ENCODE data around the gene CABLES1.
"Not testable (repeated sequence)": the region's sequence is repeated elsewhere in the genome, so short reads cannot be mapped to it uniquely, and the experiment has no call there.

The CABLES1 gene

DNA sequence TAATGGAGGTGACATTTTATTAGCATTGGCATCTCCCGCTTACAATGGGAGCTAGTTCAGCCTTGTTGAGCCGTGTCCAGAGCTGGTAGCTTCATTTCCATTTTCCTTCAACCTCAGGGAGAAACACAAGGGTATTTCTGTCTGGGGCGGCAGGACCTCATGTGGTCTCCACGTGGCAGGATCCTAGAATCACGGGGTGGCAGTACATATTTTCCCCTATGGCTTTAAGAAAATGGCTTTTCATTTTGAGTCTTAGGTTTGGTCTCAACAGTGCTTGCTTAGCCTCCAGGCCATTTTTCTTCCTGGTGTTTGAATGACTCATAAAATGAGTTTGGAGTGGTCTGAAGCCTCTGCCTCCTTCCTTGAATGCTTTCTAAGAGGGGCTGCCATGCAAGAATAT lies 20.3 kb downstream of the CABLES1 start:
- no peak overlapping the region for H3K9ac ChIP-seq (ENCODE audit: low read depth, low read length)
- H3K4me1 ChIP-seq (ENCODE audit: control insufficient read depth, insufficient read depth, low read length): peaks cover 16% of the 10 kb centered on the region
- peak overlapping the region; percentile 54 for H3K27ac ChIP-seq (ENCODE audit: low read depth, low read length)
- no peaks in the 10 kb centered on the region for H3K9me3 ChIP-seq (ENCODE audit: control insufficient read depth, insufficient read depth, low read length)
- H3K36me3 ChIP-seq (ENCODE audit: control insufficient read depth, insufficient read depth, low read length): no peaks in the 10 kb centered on the region
- H3K4me3 ChIP-seq (ENCODE audit: low read depth, low read length): no peak overlapping the region
- no peaks in the 10 kb centered on the region for H3K27me3 ChIP-seq (ENCODE audit: control insufficient read depth, insufficient read depth, low read length)

DNA sequence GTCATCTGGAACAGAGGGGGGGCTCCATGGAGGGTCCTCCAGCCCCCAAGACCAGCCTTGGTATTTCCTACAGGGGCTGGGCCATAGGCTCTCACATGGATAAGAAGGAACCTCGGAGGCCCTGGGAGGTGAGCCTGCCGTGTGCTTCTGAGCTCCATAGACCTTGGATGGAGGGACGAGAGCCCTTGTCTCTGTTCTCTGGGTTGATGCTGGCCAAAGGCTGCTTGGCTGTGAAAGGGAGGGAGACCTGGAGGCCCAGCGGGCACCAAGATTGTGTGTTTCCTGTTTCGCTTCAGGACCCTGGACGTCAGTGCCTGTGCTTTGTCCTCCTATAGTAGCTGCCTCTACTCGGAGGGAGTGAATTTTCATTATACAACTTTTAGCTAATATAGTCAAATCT lies 20.8 kb downstream of the CABLES1 start:
- Histone ChIP-seq H3K36me3 (ENCODE audit: control insufficient read depth, insufficient read depth, low read length) (no peaks in the 10 kb centered on the region), H3K4me1 (ENCODE audit: control insufficient read depth, insufficient read depth, low read length) (peaks cover 16% of the 10 kb centered on the region), H3K9ac (ENCODE audit: low read depth, low read length) (no peak overlapping the region), H3K27me3 (ENCODE audit: control insufficient read depth, insufficient read depth, low read length) (no peaks in the 10 kb centered on the region), H3K27ac (ENCODE audit: low read depth, low read length) (peak overlapping the region; percentile 23), H3K9me3 (ENCODE audit: control insufficient read depth, insufficient read depth, low read length) (no peaks in the 10 kb centered on the region), H3K4me3 (ENCODE audit: low read depth, low read length) (no peak overlapping the region)

DNA sequence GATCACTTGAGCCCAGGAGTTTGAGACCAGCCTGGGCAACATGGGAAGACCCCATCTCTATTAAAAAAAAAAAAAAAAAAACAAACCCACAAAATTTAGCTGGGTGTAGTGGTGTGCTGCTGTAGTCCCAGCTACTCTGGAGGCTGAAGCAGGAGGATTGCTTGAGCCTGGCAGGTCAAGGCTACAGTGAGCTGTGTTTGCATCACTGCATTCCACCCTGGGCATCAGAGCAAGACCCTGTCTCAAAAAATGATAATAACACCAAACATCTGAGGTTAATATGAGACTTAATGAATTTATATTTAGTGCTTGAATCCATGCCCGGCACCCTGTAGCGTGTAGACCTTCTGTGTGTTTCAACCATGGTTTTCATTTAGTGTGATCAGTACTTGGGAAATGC lies 22.8 kb downstream of the CABLES1 start:
- Histone ChIP-seq H3K4me3 (ENCODE audit: low read depth, low read length) (no peak overlapping the region), H3K9me3 (ENCODE audit: control insufficient read depth, insufficient read depth, low read length) (no peaks in the 10 kb centered on the region), H3K27me3 (ENCODE audit: control insufficient read depth, insufficient read depth, low read length) (no peaks in the 10 kb centered on the region), H3K36me3 (ENCODE audit: control insufficient read depth, insufficient read depth, low read length) (no peaks in the 10 kb centered on the region), H3K27ac (ENCODE audit: low read depth, low read length) (no peak overlapping the region), H3K9ac (ENCODE audit: low read depth, low read length) (no peak overlapping the region), H3K4me1 (ENCODE audit: control insufficient read depth, insufficient read depth, low read length) (peaks cover 16% of the 10 kb centered on the region)

DNA sequence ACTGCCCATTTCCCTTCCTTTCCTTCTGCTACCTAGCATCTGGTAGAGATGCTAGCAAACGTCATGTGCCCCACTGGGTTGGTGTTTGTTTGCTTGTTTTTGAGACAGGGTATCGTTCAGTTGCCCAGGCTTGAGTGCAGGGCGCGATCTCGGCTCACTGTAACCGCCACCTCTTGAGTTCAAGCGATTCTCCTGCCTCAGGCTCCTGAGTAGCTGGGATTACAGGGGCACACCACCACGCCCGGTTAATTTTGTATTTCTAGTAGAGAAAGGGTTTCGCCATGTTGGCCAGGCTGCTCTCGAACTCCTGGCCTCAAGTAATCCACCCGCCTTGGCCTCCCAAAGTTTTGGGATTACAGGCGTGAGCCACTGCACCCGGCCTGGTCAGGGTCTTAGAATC lies 23.6 kb downstream of the CABLES1 start:
- not testable (repeated sequence) for H3K9me3 ChIP-seq (ENCODE audit: control insufficient read depth, insufficient read depth, low read length); H3K36me3 ChIP-seq (ENCODE audit: control insufficient read depth, insufficient read depth, low read length); H3K4me3 ChIP-seq (ENCODE audit: low read depth, low read length); H3K27me3 ChIP-seq (ENCODE audit: control insufficient read depth, insufficient read depth, low read length); H3K9ac ChIP-seq (ENCODE audit: low read depth, low read length); H3K27ac ChIP-seq (ENCODE audit: low read depth, low read length)
- peaks cover 16% of the 10 kb centered on the region for H3K4me1 ChIP-seq (ENCODE audit: control insufficient read depth, insufficient read depth, low read length)

DNA sequence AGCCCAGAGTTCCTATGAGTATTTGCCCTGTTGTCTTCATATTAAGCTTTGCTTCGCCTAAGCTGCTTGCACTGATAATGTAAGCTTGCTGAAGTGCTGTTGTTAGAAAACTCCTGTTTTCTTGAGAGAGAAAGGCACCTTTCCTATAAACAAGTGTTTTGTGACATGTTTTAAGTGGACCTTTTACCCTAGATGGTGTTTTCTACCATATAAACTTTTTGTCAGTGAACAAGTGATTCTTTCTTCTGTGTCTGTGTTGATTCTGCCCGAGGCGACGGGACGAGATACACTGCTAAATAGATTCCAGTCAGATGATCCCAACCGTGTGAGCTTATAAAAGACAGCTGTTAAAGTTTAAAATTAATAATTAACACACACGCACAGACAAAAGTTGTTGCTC lies 24.1 kb downstream of the CABLES1 start:
- H3K27me3 ChIP-seq (ENCODE audit: control insufficient read depth, insufficient read depth, low read length): no peaks in the 10 kb centered on the region
- no peak overlapping the region for H3K4me3 ChIP-seq (ENCODE audit: low read depth, low read length)
- H3K9ac ChIP-seq (ENCODE audit: low read depth, low read length): no peak overlapping the region
- H3K36me3 ChIP-seq (ENCODE audit: control insufficient read depth, insufficient read depth, low read length): no peaks in the 10 kb centered on the region
- no peaks in the 10 kb centered on the region for H3K9me3 ChIP-seq (ENCODE audit: control insufficient read depth, insufficient read depth, low read length)
- H3K4me1 ChIP-seq (ENCODE audit: control insufficient read depth, insufficient read depth, low read length): peaks cover 16% of the 10 kb centered on the region
- no peak overlapping the region for H3K27ac ChIP-seq (ENCODE audit: low read depth, low read length)

DNA sequence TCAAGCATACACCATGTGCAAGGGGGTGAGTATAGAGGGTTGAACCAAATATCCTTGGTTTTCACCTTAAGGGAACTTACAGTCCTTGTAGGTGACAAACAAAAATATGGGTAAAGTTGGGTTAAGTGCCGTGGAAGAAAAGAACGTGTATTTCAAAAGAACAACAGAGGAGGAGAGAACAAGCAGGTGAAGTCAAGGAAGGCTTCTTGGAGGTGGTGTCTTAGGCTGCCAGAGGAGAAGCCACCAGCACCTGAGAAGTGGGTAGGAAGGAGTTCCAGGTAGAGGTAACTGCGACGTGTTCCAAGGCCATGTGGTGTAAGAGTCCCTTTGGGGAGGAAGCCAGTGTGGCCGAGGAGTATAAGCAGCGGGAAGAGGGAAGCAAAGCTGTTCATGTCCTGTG lies 27.2 kb downstream of the CABLES1 start:
- Histone ChIP-seq H3K9ac (ENCODE audit: low read depth, low read length) (no peak overlapping the region), H3K4me1 (ENCODE audit: control insufficient read depth, insufficient read depth, low read length) (peaks cover 14% of the 10 kb centered on the region), H3K9me3 (ENCODE audit: control insufficient read depth, insufficient read depth, low read length) (no peaks in the 10 kb centered on the region), H3K27me3 (ENCODE audit: control insufficient read depth, insufficient read depth, low read length) (no peaks in the 10 kb centered on the region), H3K27ac (ENCODE audit: low read depth, low read length) (no peak overlapping the region), H3K36me3 (ENCODE audit: control insufficient read depth, insufficient read depth, low read length) (no peaks in the 10 kb centered on the region), H3K4me3 (ENCODE audit: low read depth, low read length) (no peak overlapping the region)

DNA sequence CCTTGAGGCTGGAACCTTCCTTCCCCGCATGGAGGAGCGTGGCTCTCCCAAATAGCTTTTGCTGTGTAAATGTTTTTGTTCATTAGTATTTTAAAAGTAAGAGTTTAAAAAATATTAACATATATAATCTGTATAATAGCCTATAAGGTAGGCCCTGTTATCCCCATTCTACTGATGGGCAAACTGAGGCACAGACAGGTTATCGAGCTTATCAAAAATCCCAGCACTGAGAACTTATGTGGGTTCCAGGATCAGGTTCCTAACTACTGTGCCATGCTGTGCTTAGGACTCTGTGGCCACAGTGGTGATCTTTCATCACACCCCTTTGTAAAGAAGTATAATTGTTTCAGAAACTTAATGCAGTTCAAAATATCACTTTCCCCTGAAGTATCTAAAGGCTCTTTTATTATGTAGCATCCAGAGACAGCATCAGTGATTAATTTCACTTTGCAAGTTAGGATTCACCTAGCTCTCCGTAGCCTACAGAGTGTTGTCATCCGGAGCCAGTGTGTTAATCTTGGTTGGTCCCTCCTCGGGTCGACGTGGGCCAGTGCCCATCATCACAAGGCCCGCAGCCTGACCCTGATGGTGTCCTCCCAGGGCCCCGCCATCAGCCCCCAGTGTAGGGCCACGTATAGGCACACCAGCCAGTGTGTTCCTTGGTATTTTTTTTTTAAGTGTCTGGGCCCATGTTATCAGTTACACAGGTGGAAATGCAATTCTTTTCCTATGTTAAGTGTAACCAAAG lies 28.7 kb downstream of the CABLES1 start:
- Histone ChIP-seq H3K9me3 (ENCODE audit: control insufficient read depth, insufficient read depth, low read length) (no peaks in the 10 kb centered on the region), H3K9ac (ENCODE audit: low read depth, low read length) (no peak overlapping the region), H3K4me1 (ENCODE audit: control insufficient read depth, insufficient read depth, low read length) (peaks cover 28% of the 10 kb centered on the region), H3K27ac (ENCODE audit: low read depth, low read length) (no peak overlapping the region), H3K27me3 (ENCODE audit: control insufficient read depth, insufficient read depth, low read length) (no peaks in the 10 kb centered on the region), H3K36me3 (ENCODE audit: control insufficient read depth, insufficient read depth, low read length) (no peaks in the 10 kb centered on the region), H3K4me3 (ENCODE audit: low read depth, low read length) (no peak overlapping the region)

DNA sequence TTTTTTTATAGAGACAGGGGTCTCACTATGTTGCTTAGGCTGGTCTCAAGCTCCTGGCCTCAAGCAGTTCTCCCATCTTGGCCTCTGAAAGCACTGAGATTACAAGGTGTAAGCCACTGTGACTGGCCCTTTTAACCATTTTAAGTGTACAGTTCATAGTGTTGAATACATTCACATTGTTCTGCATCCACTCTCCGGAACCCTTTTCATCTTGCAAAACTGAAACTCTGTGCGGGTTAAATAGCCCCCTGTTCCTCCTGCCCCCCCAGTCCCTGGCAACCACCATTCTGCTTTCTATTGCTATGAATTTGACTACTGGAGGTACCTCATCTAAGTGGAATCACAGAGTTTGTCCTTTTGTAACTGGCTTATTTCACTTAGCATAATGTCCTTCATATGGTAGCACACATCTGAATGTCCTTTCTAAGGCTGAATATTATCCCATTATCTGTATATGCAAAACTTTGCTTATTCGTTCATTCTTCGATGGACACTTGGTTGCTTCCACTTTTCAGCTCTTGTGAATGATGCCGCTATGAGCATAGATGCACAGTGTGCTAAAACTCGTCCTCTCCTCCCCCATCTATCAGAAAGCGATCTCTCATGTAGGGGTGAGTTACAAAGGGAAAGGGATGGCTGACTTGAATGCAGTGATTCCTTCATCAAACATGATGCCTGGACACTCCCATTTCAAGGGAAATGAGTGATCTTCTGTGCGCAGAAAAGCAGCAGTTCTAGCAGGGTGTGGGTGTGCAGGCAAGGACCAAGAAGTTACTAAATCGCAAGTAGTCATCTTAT lies 30.2 kb downstream of the CABLES1 start:
- no peak overlapping the region for H3K27ac ChIP-seq (ENCODE audit: low read depth, low read length)
- no peaks in the 10 kb centered on the region for H3K27me3 ChIP-seq (ENCODE audit: control insufficient read depth, insufficient read depth, low read length)
- H3K36me3 ChIP-seq (ENCODE audit: control insufficient read depth, insufficient read depth, low read length): no peaks in the 10 kb centered on the region
- no peaks in the 10 kb centered on the region for H3K9me3 ChIP-seq (ENCODE audit: control insufficient read depth, insufficient read depth, low read length)
- H3K4me3 ChIP-seq (ENCODE audit: low read depth, low read length): no peak overlapping the region
- peaks cover 41% of the 10 kb centered on the region for H3K4me1 ChIP-seq (ENCODE audit: control insufficient read depth, insufficient read depth, low read length)
- H3K9ac ChIP-seq (ENCODE audit: low read depth, low read length): no peak overlapping the region

DNA sequence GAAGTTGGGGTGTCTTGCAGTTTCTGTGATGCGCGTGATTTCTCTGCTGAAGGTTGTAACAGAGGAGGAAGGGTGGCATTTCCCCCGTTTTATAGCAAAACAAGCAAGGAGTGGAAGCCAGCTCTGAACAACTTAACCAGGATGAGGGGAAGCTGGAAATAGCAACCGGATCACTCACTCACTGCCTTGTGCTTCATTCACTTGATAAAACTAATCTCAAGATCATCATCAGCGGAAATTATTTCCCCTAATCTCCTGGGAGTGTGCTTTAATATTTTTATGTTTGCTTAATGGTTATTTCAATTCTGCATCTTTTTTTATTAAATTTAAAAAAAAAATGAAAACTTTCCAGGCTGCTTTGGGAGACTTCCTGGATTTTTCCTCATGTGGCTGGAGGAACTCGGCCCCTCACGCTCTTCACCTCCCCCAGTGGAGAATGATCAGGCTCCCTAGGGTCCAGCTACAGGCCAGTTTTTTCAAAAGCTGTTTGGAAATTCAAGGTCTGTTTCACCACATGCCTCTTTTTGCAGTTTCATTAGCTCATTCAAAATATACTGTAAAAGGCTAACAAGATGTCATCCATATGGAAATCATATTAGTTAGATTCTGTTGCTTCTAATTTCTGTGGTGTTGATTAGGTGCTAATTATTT lies 31.7 kb downstream of the CABLES1 start:
- H3K9me3 ChIP-seq (ENCODE audit: control insufficient read depth, insufficient read depth, low read length): no peaks in the 10 kb centered on the region
- peaks cover 51% of the 10 kb centered on the region for H3K4me1 ChIP-seq (ENCODE audit: control insufficient read depth, insufficient read depth, low read length)
- no peaks in the 10 kb centered on the region for H3K36me3 ChIP-seq (ENCODE audit: control insufficient read depth, insufficient read depth, low read length)
- no peak overlapping the region for H3K4me3 ChIP-seq (ENCODE audit: low read depth, low read length)
- H3K9ac ChIP-seq (ENCODE audit: low read depth, low read length): no peak overlapping the region
- peak overlapping the region; percentile 56 for H3K27ac ChIP-seq (ENCODE audit: low read depth, low read length)
- H3K27me3 ChIP-seq (ENCODE audit: control insufficient read depth, insufficient read depth, low read length): no peaks in the 10 kb centered on the region

DNA sequence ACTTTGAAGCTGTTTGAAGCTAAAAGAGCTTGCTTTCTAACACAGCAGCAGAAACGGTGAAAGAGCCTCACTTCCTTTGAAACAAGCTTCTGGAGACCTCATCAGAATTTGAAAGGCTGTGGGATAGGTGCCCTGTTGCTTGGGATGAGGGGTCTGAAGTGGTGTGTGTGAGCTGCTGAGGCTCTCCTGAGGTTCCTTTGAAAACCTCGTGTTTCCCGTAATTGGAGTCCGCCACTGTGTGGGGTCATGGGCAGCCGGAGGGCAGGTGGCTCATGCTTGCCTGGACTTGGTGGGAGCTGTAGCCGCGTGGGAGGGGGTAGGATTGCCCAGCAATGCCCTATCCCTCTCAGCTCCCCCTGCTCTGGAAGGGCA lies 34.4 kb downstream of the CABLES1 start:
- Histone ChIP-seq H3K9me3 (ENCODE audit: control insufficient read depth, insufficient read depth, low read length) (no peaks in the 10 kb centered on the region), H3K9ac (ENCODE audit: low read depth, low read length) (peak overlapping the region; percentile 56), H3K27me3 (ENCODE audit: control insufficient read depth, insufficient read depth, low read length) (no peaks in the 10 kb centered on the region)

DNA sequence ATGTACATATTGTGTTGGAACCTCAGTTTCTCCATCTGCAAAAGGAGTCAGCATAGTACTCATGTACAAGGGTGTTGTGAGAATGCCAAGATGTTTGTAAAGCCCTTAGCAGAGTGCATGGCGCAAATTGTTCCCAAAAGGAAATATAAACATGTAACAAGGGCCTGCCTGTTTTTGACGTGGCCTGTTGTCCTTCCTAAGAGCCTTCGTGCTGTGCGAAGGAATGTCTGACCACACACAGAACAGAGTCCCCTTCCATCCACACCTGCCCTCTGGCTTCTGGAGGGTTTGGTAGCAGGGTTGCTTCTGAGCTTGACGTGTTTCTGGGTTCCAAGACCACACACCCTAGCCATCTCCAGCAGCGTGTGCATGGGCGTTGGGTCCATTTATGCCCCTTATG lies 34.9 kb downstream of the CABLES1 start:
- H3K27ac ChIP-seq (ENCODE audit: low read depth, low read length): peak overlapping the region; percentile 99
- no peaks in the 10 kb centered on the region for H3K9me3 ChIP-seq (ENCODE audit: control insufficient read depth, insufficient read depth, low read length)
- peaks cover 63% of the 10 kb centered on the region for H3K4me1 ChIP-seq (ENCODE audit: control insufficient read depth, insufficient read depth, low read length)
- no peak overlapping the region for H3K4me3 ChIP-seq (ENCODE audit: low read depth, low read length)
- no peaks in the 10 kb centered on the region for H3K27me3 ChIP-seq (ENCODE audit: control insufficient read depth, insufficient read depth, low read length)
- peak overlapping the region; percentile 56 for H3K9ac ChIP-seq (ENCODE audit: low read depth, low read length)
- H3K36me3 ChIP-seq (ENCODE audit: control insufficient read depth, insufficient read depth, low read length): no peaks in the 10 kb centered on the region

More for the DNA sequence above, 34.4 kb downstream of the CABLES1 start:
- peak overlapping the region; percentile 99 for H3K27ac ChIP-seq (ENCODE audit: low read depth, low read length)
- H3K4me3 ChIP-seq (ENCODE audit: low read depth, low read length): peak overlapping the region; percentile 49
- H3K36me3 ChIP-seq (ENCODE audit: control insufficient read depth, insufficient read depth, low read length): no peaks in the 10 kb centered on the region
- peaks cover 61% of the 10 kb centered on the region for H3K4me1 ChIP-seq (ENCODE audit: control insufficient read depth, insufficient read depth, low read length)

All from HUES48 (cell line).